Measurements from ENCODE around the gene TMEM63C.

GRCh38 chr14:77236814-77237213, 55.2 kb downstream of the TMEM63C start:
- TF ChIP-seq, protein P1, sequence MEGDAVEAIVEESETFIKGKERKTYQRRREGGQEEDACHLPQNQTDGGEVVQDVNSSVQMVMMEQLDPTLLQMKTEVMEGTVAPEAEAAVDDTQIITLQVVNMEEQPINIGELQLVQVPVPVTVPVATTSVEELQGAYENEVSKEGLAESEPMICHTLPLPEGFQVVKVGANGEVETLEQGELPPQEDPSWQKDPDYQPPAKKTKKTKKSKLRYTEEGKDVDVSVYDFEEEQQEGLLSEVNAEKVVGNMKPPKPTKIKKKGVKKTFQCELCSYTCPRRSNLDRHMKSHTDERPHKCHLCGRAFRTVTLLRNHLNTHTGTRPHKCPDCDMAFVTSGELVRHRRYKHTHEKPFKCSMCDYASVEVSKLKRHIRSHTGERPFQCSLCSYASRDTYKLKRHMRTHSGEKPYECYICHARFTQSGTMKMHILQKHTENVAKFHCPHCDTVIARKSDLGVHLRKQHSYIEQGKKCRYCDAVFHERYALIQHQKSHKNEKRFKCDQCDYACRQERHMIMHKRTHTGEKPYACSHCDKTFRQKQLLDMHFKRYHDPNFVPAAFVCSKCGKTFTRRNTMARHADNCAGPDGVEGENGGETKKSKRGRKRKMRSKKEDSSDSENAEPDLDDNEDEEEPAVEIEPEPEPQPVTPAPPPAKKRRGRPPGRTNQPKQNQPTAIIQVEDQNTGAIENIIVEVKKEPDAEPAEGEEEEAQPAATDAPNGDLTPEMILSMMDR (IDR thresholded peaks at IDR 0.05; ENCODE audit: insufficient read depth, low read length, poor library complexity, severe bottlenecking), result no peak
- TF ChIP-seq EZH2phosphoT487 (conservative IDR thresholded peaks at IDR 0.05; ENCODE audit: low read length), result no peak
